ENCODE measurements around the gene ENTREP1.

- no peak for TF ChIP-seq EZH2 (IDR thresholded peaks at IDR 0.05; ENCODE audit: borderline replicate concordance)
- TF ChIP-seq, protein P1, sequence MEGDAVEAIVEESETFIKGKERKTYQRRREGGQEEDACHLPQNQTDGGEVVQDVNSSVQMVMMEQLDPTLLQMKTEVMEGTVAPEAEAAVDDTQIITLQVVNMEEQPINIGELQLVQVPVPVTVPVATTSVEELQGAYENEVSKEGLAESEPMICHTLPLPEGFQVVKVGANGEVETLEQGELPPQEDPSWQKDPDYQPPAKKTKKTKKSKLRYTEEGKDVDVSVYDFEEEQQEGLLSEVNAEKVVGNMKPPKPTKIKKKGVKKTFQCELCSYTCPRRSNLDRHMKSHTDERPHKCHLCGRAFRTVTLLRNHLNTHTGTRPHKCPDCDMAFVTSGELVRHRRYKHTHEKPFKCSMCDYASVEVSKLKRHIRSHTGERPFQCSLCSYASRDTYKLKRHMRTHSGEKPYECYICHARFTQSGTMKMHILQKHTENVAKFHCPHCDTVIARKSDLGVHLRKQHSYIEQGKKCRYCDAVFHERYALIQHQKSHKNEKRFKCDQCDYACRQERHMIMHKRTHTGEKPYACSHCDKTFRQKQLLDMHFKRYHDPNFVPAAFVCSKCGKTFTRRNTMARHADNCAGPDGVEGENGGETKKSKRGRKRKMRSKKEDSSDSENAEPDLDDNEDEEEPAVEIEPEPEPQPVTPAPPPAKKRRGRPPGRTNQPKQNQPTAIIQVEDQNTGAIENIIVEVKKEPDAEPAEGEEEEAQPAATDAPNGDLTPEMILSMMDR (IDR thresholded peaks at IDR 0.05; ENCODE audit: poor library complexity) = no peak
Measured at GRCh38 chr9:69411931-69412740, 87.1 kb downstream of the ENTREP1 start.
